ENCODE results near the gene KRT33B. TPM values are rescaled to one million over a fixed set of nuclear protein-coding genes. Genes with fewer than 3 reads are reported as not detected.

KRT33B gene
- total and polyA plus RNA-seq, 7 donors: not detected

DNA sequence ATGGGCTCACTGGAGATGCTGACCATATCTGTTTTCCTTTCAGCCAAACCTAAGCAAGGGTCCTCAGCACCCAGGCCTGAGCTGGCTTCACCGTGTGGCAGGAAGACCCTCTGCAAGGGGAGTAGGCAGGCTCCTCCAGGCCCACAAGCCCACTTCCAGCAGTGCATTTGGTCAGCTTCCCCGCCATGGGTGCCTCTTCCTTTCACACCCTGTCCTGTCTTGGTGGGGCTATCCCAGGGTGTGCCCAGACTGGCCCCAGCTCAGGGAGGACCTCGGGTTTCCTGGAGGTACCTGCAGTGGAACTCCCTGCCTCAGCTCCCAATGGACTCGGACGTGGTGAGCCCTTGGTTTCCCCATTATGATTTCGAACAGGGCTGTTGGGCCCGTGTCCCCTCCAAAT is 41.4 kb downstream of the KRT33B start:
- TF ChIP-seq POLR2A (IDR thresholded peaks at IDR 0.05) (no peak), EP300 (IDR thresholded peaks at IDR 0.05) (no peak)
- no peak overlapping the region for H3K4me3 ChIP-seq
- H3K9me3 ChIP-seq: no peaks in the 10 kb centered on the region
- intact Hi-C loops (cut with DNase I): loop anchor here (5.0 kb wide), 1 partner anchor 421 kb away; no protein-coding TSS in a partner anchor
- no peaks in the 10 kb centered on the region for H3K27me3 ChIP-seq
- H3K27ac ChIP-seq: no peak overlapping the region
- 83 to 90% methylated on average over 7 of the region's 7 CpGs for WGBS, 2 donors
- DNase-seq: no peak
- H3K4me1 ChIP-seq: no peaks in the 10 kb centered on the region
- H3K36me3 ChIP-seq: no peaks in the 10 kb centered on the region

GRCh38 chr17:41327411-41328120 is 42.0 kb downstream of the KRT33B start:
- H3K9me3 ChIP-seq: no peaks in the 10 kb centered on the region
- no peaks in the 10 kb centered on the region for H3K36me3 ChIP-seq
- TF ChIP-seq POLR2A (IDR thresholded peaks at IDR 0.05) (no peak), EP300 (IDR thresholded peaks at IDR 0.05) (no peak)
- WGBS, 2 donors: 68 to 85% methylated on average over 8 of the region's 8 CpGs
- H3K4me1 ChIP-seq: no peaks in the 10 kb centered on the region
- intact Hi-C loops (cut with DNase I): loop anchor here (5.0 kb wide), 1 partner anchor 420 kb away; no protein-coding TSS in a partner anchor
- no peak overlapping the region for H3K27ac ChIP-seq
- H3K4me3 ChIP-seq: no peak overlapping the region
- DNase-seq: no peak
- H3K27me3 ChIP-seq: no peaks in the 10 kb centered on the region

- no peak for TF ChIP-seq EP300 (IDR thresholded peaks at IDR 0.05)
- no peak for TF ChIP-seq POLR2A (IDR thresholded peaks at IDR 0.05)
- TF ChIP-seq, protein P1, sequence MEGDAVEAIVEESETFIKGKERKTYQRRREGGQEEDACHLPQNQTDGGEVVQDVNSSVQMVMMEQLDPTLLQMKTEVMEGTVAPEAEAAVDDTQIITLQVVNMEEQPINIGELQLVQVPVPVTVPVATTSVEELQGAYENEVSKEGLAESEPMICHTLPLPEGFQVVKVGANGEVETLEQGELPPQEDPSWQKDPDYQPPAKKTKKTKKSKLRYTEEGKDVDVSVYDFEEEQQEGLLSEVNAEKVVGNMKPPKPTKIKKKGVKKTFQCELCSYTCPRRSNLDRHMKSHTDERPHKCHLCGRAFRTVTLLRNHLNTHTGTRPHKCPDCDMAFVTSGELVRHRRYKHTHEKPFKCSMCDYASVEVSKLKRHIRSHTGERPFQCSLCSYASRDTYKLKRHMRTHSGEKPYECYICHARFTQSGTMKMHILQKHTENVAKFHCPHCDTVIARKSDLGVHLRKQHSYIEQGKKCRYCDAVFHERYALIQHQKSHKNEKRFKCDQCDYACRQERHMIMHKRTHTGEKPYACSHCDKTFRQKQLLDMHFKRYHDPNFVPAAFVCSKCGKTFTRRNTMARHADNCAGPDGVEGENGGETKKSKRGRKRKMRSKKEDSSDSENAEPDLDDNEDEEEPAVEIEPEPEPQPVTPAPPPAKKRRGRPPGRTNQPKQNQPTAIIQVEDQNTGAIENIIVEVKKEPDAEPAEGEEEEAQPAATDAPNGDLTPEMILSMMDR (IDR thresholded peaks at IDR 0.05): no peak
- Histone ChIP-seq H3K36me3 (no peaks in the 10 kb centered on the region), H3K9me3 (no peaks in the 10 kb centered on the region), H3K4me3 (no peak overlapping the region), H3K4me1 (no peaks in the 10 kb centered on the region), H3K27me3 (no peaks in the 10 kb centered on the region), H3K27ac (no peak overlapping the region)
- 81 to 82% methylated on average over 18 of the region's 18 CpGs for WGBS, 2 donors
- intact Hi-C loops (cut with DNase I): loop anchor here (5.0 kb wide), 1 partner anchor 419 kb away; no protein-coding TSS in a partner anchor
- DNase-seq: no peak
Observed at GRCh38 chr17:41326173-41327145, 43.2 kb downstream of the KRT33B start.

- Histone ChIP-seq H3K27me3 (no peaks in the 10 kb centered on the region), H3K27ac (no peak overlapping the region), H3K36me3 (no peaks in the 10 kb centered on the region), H3K4me3 (no peak overlapping the region), H3K4me1 (no peaks in the 10 kb centered on the region), H3K9me3 (no peaks in the 10 kb centered on the region)
- TF ChIP-seq EP300 (IDR thresholded peaks at IDR 0.05) (no peak), POLR2A (IDR thresholded peaks at IDR 0.05) (no peak), POLR2AphosphoS5 (IDR thresholded peaks at IDR 0.05) (no peak)
- TF ChIP-seq, protein P1 (IDR thresholded peaks at IDR 0.05): no peak
- no peak for DNase-seq
- intact Hi-C loops (cut with DNase I): loop anchor here (5.0 kb wide), 1 partner anchor 418 kb away; no protein-coding TSS in a partner anchor
- WGBS, 2 donors: 86 to 87% methylated on average over 6 of the region's 6 CpGs
Observed at GRCh38 chr17:41325611-41326010, 44.0 kb downstream of the KRT33B start.

DNA sequence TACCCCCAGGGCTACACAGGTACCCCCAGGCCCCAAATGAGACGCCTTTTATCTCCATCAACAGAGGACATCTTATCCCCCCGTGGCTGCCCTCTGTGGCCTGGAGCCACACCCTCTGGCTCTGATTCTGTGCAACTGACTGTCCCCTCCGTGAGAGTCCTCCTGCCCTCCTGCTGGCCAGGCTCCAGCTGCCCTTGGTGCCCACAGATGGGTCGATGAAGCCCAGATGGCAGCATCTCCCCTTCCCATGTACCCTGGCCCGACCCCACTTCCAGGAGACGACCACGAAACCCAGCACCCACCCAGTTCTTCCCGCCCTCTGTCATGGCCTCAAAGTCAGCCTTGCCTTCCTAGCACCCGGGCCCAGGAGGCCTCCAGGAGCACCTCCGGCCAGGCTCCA is 44.5 kb downstream of the KRT33B start:
- Histone ChIP-seq H3K4me3 (no peak overlapping the region), H3K9me3 (no peaks in the 10 kb centered on the region), H3K27ac (no peak overlapping the region), H3K36me3 (no peaks in the 10 kb centered on the region), H3K4me1 (no peaks in the 10 kb centered on the region), H3K27me3 (no peaks in the 10 kb centered on the region)
- intact Hi-C loops (cut with DNase I): loop anchor here (5.0 kb wide), 1 partner anchor 418 kb away; no protein-coding TSS in a partner anchor
- 76 to 89% methylated on average over 10 of the region's 10 CpGs for WGBS, 2 donors
- DNase-seq: no peak
- TF ChIP-seq POLR2AphosphoS5 (IDR thresholded peaks at IDR 0.05) (no peak), POLR2A (IDR thresholded peaks at IDR 0.05) (no peak), EP300 (IDR thresholded peaks at IDR 0.05) (no peak)
- TF ChIP-seq, protein P1 (IDR thresholded peaks at IDR 0.05): no peak

All from sigmoid colon (tissue), 7 donors.